CD1c-positive myeloid dendritic cell (primary cell): Measurements from ENCODE around the gene WDR27.
"Not testable (repeated sequence)": the region's sequence is repeated elsewhere in the genome, so short reads cannot be mapped to it uniquely, and the experiment has no call there.

Experiments used
- DNase-seq: peaks from one replicate; pipeline ENCODE4 v3.0.0-alpha.2; 2016; ENCODE audit errors: extremely low spot score

WDR27 gene

DNA sequence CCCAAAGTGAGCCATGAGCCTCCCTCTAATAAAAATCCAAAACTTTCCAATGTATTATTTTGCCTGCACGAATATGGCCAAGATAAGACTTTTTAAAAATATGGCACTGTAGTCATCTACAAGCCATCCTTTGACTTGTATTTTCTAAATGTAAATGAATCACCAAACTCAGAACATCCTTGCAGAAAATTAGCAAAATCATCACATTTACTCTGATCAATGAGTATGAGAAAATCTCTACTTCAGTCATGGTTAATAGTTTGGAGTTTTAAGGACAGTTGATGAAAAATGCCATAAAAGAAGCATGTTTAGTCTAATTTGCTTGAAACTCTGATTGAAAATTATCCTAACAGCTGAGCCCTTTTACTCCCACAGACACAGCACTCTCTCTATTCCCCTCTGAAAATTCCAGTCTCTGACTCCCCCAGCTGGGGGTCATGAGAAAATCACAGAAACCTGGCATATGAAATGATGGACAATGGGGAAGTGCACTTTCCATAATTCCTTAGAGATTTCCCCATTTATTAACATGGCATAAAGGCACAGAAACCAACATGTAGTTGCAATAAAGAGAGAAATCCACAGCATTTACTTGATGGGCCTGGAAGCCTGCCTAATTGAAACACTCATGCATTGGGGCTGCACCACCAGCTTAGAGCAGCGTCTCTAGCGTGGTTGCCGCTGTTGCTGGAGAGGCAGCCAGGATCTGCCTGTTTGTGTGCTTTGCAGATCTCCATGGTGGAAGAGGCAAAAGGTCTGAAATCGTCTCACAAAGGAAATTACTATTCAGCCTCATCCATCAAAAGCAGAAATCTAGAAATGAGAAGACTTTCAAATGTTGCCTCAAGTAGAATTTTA lies 214.0 kb downstream of the WDR27 start:
- no peak for DNase-seq

DNA sequence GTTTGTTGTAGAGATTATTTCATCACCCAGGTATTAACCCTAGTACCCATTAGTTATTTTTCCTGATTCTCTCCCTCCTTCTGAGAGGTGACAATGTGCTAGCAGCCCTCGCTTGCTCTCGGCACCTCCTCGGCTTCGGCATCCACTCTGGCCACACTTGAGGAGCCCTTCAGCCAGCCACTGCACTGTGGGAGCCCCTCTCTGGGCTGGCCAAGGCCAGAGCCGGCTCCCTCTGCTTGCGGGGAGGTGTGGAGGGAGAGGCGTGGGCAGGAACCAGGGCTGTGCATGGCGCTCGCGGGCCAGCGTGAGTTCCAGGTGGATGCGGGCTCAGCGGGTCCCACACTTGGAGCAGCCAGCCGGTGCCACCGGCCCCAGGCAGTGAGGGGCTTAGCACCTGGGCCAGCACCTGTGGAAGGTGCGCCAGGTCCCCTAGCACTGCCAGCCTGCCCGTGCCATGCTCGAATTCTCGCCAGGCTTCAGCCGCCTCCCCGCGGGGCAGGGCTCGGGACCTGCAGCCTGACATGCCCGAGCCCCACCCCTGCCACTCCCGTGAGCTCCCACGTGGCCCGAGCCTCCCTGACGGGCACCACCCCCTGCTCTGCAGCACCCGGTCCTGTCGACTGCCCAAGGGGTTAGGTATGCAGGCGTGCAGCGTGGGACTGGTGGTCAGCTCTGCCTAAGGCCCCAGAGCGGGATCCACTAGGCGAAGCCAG lies 221.9 kb downstream of the WDR27 start:
- no peak for DNase-seq

DNA sequence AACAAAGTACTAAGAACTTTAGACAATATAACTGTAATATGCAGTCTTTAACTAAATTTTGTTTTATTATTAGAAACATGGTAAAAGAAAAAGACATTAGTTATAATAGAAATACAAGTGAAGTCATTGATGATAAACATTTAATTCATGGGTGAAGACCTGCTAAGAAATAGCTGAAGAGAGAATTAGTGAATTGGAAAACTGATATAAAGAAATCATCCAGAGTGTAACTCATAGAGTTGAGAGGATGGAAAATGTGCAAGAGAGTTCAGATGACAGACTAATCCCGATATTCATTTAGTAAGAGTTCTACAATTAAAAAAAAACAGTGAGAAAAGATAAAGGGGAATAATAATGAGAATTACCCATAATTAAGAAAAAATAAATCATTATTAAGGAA lies 227.5 kb downstream of the WDR27 start:
- no peak for DNase-seq

DNA sequence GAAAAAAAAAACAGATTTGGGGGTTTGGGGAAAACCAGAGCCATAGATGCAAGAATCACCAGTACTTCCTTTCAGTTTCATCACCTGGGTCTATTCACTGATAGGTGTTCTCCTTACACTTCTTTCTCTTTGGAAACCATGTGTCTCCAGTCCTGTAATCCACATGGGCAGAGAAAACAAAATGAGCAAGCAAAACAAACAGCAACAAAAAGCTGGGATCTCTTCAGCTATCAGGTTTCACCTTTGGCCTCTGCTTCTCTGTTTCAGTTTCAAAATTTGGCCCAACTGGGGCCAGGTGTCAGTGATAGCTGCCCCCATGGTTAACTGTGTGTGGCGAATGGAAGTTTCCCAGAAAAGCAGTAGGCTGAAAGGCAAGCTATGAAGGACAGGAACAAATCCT lies 228.2 kb downstream of the WDR27 start:
- no peak for DNase-seq

DNA sequence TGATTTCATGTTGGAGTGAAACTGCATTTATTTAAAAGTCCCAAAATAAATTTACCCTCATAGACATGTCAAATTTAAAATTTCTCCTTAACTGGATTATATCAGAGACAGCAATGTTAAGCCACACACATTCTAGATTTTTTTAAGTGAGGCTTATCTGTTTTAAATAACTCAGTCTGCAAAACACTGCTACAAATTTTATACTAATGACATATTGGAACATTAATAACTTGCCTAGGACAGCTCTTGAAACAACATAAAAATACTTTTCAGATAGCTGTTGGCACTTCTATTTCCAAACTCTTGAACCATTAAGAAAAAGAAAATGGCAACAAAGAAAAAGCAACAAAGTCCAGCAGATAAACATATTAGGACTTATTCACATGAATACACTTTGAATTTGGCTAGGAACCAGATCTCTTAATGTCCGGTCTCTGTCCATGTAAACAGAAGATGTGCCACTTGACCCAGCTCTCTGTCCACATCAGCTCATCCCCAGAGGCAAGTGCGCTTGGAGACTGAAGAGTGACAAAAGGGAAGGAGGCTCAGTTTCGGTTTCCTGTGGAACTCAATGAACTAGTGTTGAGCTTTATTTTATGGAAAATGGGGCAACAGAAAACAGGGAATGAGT lies 228.9 kb downstream of the WDR27 start:
- no peak for DNase-seq

DNA sequence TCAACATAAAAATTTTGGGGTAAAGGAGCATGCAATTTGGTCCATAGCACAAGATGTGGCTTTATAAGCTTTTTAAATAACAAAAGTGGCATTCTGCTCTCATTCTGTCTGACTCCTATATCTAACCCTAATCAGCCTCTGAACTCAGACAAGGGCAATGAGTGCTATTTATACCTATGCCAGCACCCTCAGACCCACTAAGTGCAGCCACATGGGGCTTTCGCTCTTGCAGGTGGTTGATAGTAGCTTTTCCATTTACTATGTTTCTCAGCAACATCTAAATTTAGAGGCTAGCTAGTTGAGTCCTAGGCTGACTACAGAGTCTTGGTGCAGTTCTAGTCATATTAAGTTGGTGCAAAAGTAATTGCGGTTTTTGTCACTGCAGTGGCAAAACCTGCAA lies 231.0 kb downstream of the WDR27 start:
- DNase-seq = no peak

DNA sequence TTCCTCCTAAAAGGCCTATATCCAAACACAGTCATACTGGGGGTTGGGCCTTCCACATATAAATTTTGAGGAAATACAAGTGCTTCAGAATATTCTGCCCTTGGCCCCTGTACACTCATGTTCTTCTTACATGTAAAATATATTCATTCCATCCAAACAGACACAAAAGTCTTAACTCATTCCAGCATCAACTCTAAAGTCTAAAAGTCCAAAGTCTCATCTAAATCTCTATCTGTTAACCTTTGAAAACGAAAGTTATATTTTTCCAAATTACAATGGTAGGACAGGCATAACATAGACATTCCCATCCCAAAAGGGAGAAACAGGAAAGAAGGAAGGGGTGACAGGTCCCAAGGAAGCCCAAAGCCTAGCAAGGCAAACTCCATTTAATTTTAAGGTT lies 232.8 kb downstream of the WDR27 start:
- no peak for DNase-seq

DNA sequence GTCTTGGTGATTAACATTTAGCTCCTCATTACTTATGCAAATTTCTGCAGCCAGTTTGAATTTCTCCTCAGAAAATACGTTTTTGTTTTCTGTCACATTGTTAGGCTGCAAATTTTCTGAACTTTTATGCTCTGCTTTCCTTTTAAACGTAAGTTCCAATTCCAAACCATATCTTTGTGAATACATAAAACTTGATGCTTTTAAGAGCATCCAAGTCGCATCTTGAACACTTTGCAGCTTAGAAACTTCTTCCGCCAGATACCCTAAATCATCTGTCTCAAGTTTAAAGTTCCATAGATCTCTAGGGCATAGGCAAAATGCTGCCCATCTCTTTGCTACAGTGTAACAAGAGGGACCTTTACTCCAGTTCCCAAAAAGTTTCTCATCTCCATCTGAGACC lies 234.1 kb downstream of the WDR27 start:
- DNase-seq = not testable (repeated sequence)

DNA sequence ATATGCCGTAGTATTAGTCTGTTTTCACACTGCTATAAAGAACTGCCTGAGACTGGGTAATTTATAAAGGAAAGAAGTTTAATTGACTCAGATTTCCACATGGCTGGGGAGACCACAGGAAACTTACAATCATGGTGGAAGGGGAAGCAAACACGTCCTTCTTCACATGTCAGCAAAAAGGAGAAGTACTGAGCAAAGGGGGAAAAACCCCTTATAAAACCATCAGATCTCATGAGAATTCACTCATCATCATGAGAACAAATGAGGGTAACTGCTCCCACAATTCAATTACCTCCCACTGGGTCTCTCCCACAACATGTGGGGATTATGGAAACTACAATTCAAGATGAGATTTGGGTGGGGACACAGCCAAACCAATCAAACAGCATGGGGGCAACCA lies 235.6 kb downstream of the WDR27 start:
- DNase-seq = not testable (repeated sequence)

DNA sequence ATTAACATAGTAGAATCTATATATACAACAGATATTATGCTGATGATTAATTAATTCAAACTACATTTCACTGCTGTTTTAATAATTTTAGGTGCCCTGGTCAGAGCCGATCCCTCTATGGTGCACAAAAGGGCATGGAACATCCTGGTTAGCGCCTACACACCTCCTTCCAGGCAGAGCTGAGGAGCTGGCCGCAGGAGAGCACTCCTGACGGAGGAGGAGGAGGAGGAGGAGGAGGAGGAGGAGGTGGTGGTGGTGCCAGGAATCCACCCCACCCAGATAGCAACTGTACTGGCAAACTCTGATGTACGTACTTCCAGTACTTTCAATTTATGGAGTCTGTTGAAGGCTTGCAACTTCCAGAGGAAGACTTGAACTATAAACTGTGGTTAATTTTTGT lies 244.1 kb downstream of the WDR27 start:
- DNase-seq = no peak

DNA sequence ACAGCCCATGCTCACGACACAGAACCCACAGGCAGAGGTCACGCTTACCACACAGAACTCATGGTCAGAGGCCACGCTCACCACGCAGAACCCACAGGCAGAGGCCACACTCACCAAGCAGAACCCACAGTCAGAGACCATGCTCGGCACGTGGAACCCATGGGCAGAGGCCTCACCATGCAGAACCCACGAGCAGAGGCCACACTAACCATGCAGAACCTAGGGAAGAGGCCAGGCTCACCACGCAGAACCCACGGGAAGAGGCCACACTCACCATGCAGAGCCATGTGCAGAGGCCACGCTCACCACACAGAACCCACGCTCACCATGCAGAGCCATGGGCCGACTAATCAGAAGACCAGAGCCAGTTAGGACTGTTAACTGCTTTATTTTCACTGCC lies 245.0 kb downstream of the WDR27 start:
- DNase-seq = no peak

DNA sequence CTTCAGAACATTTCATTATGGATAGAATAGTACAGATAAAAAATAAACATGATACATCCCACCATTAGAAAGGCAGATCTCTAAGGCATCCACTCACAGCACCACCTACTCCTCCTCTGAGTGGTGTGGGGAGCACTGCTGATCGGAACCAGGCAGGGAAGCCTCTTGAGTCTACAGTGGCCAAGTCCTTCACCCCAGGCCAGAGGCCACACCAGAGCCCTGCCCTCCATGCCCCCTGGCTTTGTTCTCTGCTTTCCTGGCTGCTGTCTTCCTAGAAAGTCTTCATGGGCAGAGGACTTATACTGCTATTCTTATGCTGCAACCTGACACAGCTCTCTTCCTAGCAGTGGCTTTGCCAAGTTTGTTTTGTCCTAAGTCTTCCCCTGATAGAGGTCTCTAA lies 246.4 kb downstream of the WDR27 start:
- no peak for DNase-seq

DNA sequence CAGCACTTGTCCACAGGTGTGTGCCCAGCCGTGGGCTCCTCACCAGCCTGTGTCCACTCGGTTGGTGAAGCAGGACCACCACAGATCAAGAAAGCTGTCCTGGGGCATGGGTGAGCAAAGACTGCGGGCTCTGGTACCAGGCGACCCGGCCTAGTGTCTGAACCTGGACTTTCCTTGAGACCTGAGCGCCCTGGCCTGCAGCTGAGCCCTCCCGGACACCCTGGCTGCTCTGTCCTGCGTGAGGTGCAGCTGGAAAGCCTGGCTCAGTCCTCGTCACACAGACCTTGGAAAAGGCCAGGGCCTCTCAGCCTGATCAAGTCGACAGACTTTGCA lies 247.0 kb downstream of the WDR27 start:
- DNase-seq = no peak

DNA sequence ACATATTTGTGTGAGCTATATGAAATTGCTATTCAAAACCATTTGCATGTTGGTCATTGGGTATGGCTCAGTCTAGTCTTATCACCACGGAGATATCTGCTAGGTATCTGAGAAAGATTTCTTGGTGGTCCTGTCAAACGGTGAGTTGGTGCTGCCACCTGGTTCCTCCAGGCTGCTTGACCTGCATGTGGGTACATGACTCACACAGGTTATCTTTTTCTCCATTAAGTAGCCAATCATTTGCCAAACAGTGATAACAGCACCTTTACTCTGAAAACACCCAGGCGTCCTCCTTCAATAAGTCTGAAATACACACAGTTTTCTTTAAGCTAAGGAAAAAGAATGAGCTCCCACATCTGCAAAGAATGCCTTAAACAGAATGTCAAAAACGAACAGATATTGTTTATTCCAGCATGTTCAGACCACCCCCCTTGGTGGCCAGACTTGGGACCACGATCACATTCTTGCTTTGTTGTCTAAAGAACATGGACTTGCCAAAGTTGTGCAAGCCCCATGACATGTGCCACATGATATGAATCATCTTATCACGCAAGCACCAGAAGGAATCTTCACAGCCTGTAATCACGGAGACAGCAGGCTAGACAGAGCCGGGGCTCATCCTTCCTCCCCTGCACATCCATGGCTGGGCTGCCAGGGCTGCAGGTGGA lies 247.5 kb downstream of the WDR27 start:
- DNase-seq = no peak

DNA sequence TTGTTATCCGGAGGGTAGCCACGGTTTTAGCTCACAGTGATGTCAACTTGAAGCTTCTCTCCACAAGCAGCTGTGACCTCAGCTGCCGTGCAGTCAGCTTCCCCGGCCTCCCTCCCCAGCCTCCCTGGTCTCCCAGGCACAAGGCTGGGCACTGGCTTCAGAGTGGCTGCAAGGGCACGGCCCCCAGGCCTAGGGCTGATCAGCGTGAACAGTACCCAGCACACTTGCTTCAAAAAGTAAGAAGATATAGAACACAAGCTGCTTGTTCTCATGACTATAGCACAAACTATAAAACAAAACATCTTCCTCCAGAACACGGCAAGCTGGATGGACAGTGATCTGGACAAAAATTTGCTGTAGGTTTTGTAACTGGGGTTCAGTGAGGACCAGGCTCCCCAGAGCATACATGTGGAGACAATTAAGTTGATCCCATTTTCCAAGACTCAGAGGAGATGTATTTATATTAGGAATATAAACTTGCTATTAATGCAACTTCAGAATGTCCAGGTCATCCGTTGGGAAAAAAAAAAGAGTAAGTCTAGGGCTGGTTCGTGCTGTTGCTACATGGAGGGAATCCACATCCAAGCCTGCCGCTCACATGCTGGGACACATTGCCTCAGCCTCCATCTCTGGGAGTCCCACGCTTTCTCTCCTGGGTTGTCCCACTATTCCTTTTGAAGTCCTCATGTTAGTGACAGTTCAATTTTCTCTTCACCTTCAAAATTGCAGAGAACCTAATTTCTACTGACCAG lies 248.8 kb downstream of the WDR27 start:
- no peak for DNase-seq

DNA sequence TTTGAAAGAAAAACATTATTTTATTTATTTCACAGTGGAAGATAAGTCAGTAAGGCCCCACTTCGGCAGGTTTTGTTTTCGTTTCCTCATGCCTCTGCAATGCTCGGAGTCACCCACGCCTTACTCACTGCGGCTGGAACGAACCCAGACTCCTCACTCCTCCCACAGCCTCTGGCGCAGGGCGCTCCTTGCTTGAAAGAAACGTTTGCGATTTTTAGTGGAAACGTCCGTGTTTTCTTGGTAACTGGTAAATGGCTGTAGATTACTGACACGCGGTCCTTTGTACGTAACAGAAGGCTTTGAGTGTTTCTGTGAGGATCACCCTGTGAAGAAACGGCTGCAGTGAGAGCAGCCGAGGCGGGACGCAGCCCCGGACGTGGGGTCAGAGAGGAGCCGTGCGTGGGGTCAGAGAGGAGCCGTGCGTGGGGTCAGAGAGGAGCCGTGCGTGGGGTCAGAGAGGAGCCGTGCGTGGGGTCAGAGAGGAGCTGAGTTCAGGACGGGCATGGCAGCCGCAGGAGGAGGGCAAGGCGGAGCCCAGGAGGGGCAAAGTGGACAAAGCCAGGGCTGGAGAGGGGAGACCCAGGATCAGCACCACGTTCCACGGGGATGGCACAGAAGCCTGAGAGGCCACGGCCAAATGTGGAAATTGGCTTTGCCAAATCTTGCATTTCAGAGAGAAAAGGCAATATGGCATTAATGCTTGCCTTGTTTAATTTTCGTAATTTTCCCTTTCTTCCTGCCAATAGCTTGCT lies 249.5 kb downstream of the WDR27 start:
- DNase-seq = no peak

DNA sequence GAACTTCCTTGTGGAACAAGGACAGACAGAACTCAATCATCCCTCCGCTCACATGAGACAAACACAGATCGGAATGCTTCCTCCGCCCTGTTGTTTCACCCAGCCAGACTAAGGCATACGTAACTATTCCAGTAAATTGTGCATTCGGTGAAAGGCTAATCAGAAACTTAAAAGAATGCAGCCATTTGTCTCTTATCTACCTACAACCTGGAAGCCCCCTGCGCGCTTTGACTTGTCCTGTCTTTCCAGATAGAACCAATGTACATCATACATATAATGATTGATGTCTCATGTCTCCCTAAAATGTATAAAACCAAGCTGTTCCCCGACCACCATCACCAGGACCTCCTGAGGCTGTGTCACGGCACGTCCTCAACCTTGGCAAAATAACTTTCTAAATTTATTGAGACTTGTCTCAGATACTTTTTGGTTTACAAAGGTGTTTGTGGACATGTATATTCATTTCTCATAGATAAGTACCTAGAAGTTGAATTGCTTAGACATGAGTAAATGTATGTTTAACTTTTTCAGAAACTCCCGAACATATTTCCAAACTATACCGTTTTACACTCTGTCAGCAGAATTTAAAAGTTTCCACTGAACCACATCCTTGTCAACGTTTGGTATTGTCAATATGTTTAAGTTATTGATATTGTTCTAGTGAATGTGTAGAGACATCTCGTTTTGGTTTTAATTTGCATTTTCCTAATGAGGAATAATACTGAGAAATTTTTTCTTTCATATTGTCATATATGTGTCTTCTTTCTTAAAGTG lies 250.6 kb downstream of the WDR27 start:
- DNase-seq = no peak

DNA sequence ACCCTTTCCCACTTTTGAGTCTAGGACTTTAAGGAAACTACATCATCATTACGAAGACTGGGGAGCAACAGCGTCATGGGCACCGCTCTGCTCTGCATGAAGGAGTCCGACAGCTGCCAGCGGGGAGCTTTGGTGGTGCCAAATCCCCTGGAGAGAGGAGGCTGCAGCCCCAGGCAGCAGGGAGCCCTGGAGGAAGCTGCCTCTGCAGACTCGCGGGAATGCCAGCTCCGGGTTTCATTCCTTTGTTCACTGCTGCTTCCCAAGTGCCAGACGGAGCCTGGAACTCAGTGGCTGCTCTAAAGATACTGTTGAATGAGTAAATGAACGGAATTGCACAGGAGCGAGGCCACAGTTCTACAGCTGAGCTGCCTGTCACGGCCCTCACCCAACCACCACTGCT lies 251.7 kb downstream of the WDR27 start:
- DNase-seq = no peak

DNA sequence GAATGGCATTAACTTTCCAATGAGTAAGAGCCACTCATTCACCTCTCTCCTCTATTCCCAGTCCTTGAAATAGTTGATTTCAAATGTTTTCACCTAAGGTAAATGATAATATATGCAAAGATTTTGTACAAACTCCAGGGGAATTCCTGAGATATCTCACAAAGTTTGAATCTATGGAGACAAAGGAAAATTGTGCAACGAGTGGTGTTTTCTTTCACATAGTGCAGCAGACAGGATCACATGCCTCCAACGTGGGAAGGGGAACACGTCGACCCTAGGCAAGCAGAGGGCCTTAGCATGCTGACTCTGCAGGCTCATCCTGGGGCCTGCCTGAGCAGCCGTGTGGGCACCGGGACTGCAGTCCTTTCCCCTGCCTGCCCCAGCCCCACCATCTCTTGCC lies 252.6 kb downstream of the WDR27 start:
- no peak for DNase-seq
